Brain microvascular endothelial cell (primary cell): ENCODE data around the gene SALL3.

Experiments used
- DNase-seq: peaks from one replicate; pipeline ENCODE4 v3.0.0-alpha.2; 2020
- H3K27ac ChIP-seq: fragments of 250-450 bp; sonication (Bioruptor Pico); 2 replicates; pipeline ENCODE4 v1.5.1; 2020; ENCODE audit warnings: mild to moderate bottlenecking, moderate library complexity
- H3K27me3 ChIP-seq: fragments of 250-450 bp; sonication (Bioruptor Pico); replicated peaks from 2 replicates; pipeline ENCODE4 v1.5.1; 2020; ENCODE audit warnings: mild to moderate bottlenecking
- H3K36me3 ChIP-seq: fragments of 250-450 bp; sonication (Bioruptor Pico); replicated peaks from 2 replicates; pipeline ENCODE4 v1.5.1; 2020; ENCODE audit warnings: mild to moderate bottlenecking
- H3K4me3 ChIP-seq: 2 replicates; pipeline ENCODE4 v1.5.1; 2011; ENCODE audit warnings: low read depth, mild to moderate bottlenecking, control low read depth, low read length, moderate library complexity
- in situ Hi-C: cut with HindIII; loops from 2 replicates; pipeline ENCODE4 v1.10.0; 2017; ENCODE audit warnings: low sequenced_read_pairs, low pct_ligation_motif_present
- TF ChIP-seq, protein P1 (sequence below): IDR thresholded peaks from 2 replicates; pipeline ENCODE4 v1.5.1; 2011; ENCODE audit warnings: low read depth, mild to moderate bottlenecking, moderate library complexity, low read length, control low read depth, inconsistent platforms; ENCODE audit errors: missing control alignments

Gene SALL3

DNA sequence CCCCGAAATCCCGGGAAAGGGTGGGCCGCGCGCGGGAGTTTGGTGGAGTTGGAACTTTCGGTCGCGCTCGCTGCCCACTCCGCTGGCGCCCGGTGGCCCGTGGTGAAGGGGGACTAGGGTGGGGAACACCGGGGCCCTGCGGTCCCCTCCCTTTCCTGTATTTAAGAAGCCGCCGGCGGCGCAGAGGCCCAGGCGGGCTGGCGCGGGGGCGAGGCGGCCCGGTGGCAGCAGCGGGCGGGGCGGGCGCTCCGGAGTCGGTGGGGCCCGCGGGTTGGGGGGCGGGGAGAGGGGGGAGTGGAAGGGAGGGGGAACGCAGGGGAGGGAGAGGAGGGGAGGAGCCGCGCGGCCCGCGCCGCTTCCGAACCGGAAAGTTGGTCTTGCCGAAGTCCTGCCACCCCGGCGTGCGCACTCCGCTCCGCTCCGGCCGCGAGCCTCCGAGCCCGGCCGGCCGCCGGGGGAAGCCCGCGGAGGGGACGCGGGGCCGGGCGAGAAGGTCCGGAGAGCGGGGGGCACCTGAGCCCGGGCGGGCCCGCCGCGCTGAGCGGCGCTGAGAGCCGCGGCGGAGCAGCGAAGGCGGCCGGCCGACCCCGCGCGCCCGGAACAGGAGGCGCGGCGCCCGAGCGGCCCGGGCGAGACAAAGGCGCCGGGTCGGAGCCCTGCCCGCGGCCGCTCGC is 425 bp upstream of the SALL3 start:
- H3K36me3 ChIP-seq, result no peaks in the 10 kb centered on the region
- no peak overlapping the region for H3K27ac ChIP-seq
- TF ChIP-seq, protein P1, sequence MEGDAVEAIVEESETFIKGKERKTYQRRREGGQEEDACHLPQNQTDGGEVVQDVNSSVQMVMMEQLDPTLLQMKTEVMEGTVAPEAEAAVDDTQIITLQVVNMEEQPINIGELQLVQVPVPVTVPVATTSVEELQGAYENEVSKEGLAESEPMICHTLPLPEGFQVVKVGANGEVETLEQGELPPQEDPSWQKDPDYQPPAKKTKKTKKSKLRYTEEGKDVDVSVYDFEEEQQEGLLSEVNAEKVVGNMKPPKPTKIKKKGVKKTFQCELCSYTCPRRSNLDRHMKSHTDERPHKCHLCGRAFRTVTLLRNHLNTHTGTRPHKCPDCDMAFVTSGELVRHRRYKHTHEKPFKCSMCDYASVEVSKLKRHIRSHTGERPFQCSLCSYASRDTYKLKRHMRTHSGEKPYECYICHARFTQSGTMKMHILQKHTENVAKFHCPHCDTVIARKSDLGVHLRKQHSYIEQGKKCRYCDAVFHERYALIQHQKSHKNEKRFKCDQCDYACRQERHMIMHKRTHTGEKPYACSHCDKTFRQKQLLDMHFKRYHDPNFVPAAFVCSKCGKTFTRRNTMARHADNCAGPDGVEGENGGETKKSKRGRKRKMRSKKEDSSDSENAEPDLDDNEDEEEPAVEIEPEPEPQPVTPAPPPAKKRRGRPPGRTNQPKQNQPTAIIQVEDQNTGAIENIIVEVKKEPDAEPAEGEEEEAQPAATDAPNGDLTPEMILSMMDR, result no peak
- no peak for DNase-seq
- no peak overlapping the region for H3K4me3 ChIP-seq
- peaks cover 84% of the 10 kb centered on the region for H3K27me3 ChIP-seq
- in situ Hi-C loops, result no loop called here

DNA sequence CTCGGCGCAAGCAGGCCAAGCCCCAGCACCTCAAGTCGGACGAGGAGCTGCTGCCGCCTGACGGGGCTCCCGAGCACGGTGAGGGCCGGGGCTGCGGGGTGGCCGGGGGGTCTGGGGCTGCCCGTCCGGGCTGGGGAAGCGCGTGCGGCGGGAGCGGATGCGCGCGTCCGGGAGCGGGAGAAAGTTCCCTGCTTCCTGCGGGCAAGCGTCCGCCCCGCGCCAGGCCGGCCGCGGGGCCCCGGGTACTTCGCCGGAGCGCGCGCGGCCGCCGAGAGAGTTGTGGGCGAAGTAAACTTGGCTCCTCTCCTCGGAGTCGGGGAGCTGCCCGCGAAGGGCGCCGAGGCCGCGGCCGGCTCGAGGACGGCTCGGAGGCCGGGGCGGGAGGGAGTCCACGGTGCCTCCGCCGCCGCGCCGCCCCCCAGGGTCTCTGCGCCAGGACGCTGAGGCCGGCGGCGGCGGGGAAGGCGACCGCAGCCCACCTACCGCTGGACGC is 707 bp downstream of the SALL3 start:
- H3K27me3 ChIP-seq, result peaks cover 80% of the 10 kb centered on the region
- no peak for DNase-seq
- TF ChIP-seq, protein P1, result no peak
- no peaks in the 10 kb centered on the region for H3K36me3 ChIP-seq
- in situ Hi-C loops, result no loop called here
- no peak overlapping the region for H3K27ac ChIP-seq
- H3K4me3 ChIP-seq, result no peak overlapping the region

DNA sequence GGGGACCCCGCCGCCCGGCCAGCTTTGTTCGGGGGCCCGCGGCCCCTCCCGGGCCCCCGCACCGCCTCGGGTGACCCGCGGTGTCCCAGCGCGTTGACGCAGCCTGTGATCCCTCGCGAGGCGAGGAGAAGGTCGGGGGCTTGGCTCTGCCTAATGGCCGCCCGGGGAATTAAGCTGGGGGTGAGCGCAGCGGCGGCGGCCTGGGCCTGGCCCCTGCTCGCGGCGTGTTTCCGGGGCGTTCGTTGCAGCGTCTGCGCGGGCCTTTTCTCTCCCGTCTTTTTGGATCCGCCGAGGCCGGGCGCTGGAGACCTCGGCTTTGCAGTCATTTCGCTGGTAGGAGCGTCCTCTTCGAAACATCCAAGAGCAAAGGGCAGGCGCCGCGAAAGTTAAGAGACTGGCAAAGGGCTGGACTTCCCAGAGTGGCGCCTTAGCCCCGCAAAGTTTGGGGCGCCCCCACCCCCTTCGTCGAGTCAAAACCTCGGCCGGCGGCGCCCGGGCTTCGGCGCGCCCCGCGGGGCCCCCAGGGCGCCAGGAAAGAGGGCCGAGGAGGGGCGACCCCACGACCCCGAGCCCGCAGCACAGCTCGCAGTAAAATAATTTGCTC is 1.3 kb downstream of the SALL3 start:
- H3K36me3 ChIP-seq, result no peaks in the 10 kb centered on the region
- H3K27ac ChIP-seq, result no peak overlapping the region
- in situ Hi-C loops, result no loop called here
- TF ChIP-seq, protein P1, result no peak
- no peak overlapping the region for H3K4me3 ChIP-seq
- H3K27me3 ChIP-seq, result peaks cover 76% of the 10 kb centered on the region
- DNase-seq, result no peak

DNA sequence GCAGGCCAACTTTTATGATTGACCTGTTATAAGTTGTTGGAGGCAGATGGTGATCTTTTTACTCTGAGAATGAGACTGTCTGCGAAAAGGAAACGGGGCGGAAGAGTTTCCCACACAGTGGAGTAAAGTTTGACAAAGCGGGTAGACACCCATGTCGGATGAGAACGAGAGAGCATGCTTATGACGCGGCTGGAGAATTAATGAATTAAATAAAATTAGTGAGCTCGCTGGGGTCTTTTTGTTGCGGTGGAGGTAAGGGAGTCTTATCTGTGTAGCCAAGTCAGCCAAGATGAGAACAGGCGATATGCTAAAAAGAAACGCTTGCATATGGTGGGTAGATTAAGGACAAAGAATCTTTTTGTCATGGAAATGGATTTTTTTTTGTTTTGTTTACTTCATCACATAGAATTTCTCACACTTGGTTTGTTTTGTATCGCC is 1.8 kb downstream of the SALL3 start:
- Histone ChIP-seq H3K27me3 (peaks cover 73% of the 10 kb centered on the region), H3K4me3 (no peak overlapping the region), H3K27ac (no peak overlapping the region), H3K36me3 (no peaks in the 10 kb centered on the region)
- TF ChIP-seq, protein P1, result no peak
- no peak for DNase-seq
- in situ Hi-C loops, result no loop called here

DNA sequence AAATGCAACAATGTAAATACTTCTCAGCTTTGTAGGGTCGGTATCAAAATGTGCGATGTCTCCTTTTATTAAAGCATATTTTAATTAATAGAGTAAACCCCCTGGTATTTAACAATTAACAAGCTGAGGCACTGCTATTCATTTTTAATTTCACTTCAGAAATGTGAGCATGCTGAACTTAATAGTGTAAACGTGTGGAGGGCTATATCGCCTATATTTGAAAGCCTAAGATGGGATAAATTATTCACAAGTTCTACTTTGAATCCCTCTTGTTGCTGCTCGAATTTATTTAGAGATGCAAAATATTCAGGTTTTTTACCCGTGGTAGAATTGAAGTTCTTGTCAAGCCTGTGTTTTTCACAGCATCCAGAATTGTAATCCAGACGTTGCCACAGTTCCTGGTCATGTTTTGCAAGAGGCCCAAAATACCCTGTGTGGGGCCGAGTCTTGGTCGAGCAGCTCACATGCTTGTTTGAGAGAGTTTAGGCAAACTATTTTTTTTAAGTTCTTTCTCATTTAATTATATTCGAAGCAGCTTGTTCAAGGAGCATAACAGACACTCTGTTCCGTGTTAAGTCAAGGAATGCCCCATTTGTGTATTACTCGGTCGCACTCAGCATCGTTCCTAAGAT is 2.5 kb downstream of the SALL3 start:
- H3K4me3 ChIP-seq, result no peak overlapping the region

More for the DNA sequence above, 2.5 kb downstream of the SALL3 start:
- TF ChIP-seq, protein P1, result no peak
- in situ Hi-C loops, result no loop called here
- peaks cover 70% of the 10 kb centered on the region for H3K27me3 ChIP-seq
- no peak for DNase-seq
- no peak overlapping the region for H3K27ac ChIP-seq
- no peaks in the 10 kb centered on the region for H3K36me3 ChIP-seq
